ENCODE results near the gene ITGA5. TPM values are rescaled to one million over a fixed set of nuclear protein-coding genes. Genes with fewer than 3 reads are reported as not detected.
A peak's percentile ranks its signal among the peaks of the same experiment; 100 is the strongest.

Gene ITGA5
- total and polyA plus RNA-seq, 9 of the 15 experiments (the other 6 are each of a cell fraction or from before 2014, with no cell fraction given) = 9.1 to 82.1 (median 47.4) TPM

DNA sequence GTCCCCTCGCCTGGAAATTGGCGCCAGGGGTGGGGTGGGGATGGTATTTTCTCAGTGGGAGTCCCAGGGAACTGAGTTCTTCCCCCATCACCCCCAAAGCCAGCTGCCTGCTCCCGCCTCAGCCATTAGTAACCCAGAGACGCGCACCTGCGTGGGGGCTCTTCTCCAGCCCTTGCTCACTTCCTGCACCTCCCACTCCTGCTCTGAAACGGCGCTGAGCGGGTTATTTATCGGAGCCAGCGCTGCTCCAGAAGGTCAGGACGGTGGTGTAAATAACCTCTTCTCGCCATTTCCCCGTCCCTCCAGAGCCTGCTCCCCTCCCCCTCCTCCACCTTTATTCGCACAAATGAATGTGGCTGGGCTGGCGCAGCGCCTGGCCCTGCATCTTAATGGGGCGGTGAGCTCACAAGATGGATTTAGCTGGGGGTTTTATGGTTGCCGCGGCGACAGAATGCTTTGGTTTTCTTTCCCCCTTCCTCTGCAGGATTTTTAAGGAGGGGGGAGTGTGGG, 67.0 kb downstream of the ITGA5 start (continued):
- TF ChIP-seq TBL1XR1 (IDR thresholded peaks at IDR 0.05; ENCODE audit: low read length in 2 of 2) (0 out of 4 replicates have a peak, but pooled peaks of 1 of the 2 experiments have one; percentile 9), CREB1 (IDR thresholded peaks at IDR 0.05) (no peak; the same call in 1 of the 2 replicates), CREB1 (CRISPR knock-in tag; IDR thresholded peaks at IDR 0.05) (no peak), ZNF41 (CRISPR knock-in tag; conservative IDR thresholded peaks at IDR 0.05) (no peak), ARHGAP35 (IDR thresholded peaks at IDR 0.05; ENCODE audit: partially characterized antibody) (no peak), NFXL1 (CRISPR knock-in tag; IDR thresholded peaks at IDR 0.05) (no peak), RAD21 (CRISPR knock-in tag; conservative IDR thresholded peaks at IDR 0.05 in 1 of 2, IDR thresholded peaks at IDR 0.05 in 1 of 2) (no peak; a peak in 1 of 4 replicates), SREBF2 (CRISPR knock-in tag; IDR thresholded peaks at IDR 0.05) (no peak), SREBF1 (IDR thresholded peaks at IDR 0.05; ENCODE audit: borderline replicate concordance, low read depth, low read length) (no peak), PHF21A (IDR thresholded peaks at IDR 0.05; ENCODE audit: borderline replicate concordance, low read depth) (no peak), NR2C1 (IDR thresholded peaks at IDR 0.05) (no peak), NR2C1 (tag; IDR thresholded peaks at IDR 0.05) (no peak), CHCHD3 (CRISPR knock-in tag; IDR thresholded peaks at IDR 0.05) (no peak), RBM17 (IDR thresholded peaks at IDR 0.05; ENCODE audit: borderline replicate concordance, low read depth, low read length) (no peak), NR2F6 (CRISPR knock-in tag; IDR thresholded peaks at IDR 0.05) (no peak), ZNF12 (CRISPR knock-in tag; IDR thresholded peaks at IDR 0.05) (no peak), ZNF165 (CRISPR knock-in tag; IDR thresholded peaks at IDR 0.05; ENCODE audit: borderline replicate concordance) (no peak), ZC3H4 (CRISPR knock-in tag; IDR thresholded peaks at IDR 0.05; ENCODE audit: borderline replicate concordance) (no peak)
- TF ChIP-seq, protein P1, sequence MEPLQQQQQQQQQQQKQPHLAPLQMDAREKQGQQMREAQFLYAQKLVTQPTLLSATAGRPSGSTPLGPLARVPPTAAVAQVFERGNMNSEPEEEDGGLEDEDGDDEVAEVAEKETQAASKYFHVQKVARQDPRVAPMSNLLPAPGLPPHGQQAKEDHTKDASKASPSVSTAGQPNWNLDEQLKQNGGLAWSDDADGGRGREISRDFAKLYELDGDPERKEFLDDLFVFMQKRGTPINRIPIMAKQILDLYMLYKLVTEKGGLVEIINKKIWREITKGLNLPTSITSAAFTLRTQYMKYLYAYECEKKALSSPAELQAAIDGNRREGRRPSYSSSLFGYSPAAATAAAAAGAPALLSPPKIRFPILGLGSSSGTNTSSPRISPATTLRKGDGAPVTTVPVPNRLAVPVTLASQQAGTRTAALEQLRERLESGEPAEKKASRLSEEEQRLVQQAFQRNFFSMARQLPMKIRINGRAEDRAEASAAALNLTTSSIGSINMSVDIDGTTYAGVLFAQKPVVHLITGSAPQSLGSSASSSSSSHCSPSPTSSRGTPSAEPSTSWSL (CRISPR knock-in tag; IDR thresholded peaks at IDR 0.05; ENCODE audit: borderline replicate concordance) = no peak
- TF ChIP-seq, protein P2, sequence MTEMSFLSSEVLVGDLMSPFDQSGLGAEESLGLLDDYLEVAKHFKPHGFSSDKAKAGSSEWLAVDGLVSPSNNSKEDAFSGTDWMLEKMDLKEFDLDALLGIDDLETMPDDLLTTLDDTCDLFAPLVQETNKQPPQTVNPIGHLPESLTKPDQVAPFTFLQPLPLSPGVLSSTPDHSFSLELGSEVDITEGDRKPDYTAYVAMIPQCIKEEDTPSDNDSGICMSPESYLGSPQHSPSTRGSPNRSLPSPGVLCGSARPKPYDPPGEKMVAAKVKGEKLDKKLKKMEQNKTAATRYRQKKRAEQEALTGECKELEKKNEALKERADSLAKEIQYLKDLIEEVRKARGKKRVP (CRISPR knock-in tag; IDR thresholded peaks at IDR 0.05) = no peak
- TF ChIP-seq, protein P3, sequence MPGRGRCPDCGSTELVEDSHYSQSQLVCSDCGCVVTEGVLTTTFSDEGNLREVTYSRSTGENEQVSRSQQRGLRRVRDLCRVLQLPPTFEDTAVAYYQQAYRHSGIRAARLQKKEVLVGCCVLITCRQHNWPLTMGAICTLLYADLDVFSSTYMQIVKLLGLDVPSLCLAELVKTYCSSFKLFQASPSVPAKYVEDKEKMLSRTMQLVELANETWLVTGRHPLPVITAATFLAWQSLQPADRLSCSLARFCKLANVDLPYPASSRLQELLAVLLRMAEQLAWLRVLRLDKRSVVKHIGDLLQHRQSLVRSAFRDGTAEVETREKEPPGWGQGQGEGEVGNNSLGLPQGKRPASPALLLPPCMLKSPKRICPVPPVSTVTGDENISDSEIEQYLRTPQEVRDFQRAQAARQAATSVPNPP (IDR thresholded peaks at IDR 0.05; ENCODE audit: borderline replicate concordance, insufficient read depth, insufficient read length) = no peak
- TF ChIP-seq, protein P4, sequence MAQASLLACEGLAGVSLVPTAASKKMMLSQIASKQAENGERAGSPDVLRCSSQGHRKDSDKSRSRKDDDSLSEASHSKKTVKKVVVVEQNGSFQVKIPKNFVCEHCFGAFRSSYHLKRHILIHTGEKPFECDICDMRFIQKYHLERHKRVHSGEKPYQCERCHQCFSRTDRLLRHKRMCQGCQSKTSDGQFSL (CRISPR knock-in tag; IDR thresholded peaks at IDR 0.05) = peak; percentile 29; the same call in 1 of the 2 replicates
- TF ChIP-seq, protein P4 (tag; IDR thresholded peaks at IDR 0.05) = peak in 1 of 2 experiments; percentile 26; a peak in 1 of 4 replicates
- TF ChIP-seq, protein P5, sequence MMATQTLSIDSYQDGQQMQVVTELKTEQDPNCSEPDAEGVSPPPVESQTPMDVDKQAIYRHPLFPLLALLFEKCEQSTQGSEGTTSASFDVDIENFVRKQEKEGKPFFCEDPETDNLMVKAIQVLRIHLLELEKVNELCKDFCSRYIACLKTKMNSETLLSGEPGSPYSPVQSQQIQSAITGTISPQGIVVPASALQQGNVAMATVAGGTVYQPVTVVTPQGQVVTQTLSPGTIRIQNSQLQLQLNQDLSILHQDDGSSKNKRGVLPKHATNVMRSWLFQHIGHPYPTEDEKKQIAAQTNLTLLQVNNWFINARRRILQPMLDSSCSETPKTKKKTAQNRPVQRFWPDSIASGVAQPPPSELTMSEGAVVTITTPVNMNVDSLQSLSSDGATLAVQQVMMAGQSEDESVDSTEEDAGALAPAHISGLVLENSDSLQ (IDR thresholded peaks at IDR 0.05) = peak; percentile 46; the same call in 1 of the 2 replicates
